Calu3 (cell line): Measurements from ENCODE around the gene ADO. TPM values are rescaled to one million over a fixed set of nuclear protein-coding genes. Genes with fewer than 3 reads are reported as not detected.
A peak's percentile ranks its signal among the peaks of the same experiment; 100 is the strongest.

ENCODE experiments used
- BruUV-seq: library from RNA; stranded (reverse); fragments of 400-500 nt; replicated peaks from 2 replicates; lab custom pipeline; 2021; lab: Mats Ljungman, UMichigan
- CTCF ChIA-PET: fragments of 300-600 bp; sonication (Branson Sonifier 250); formaldehyde crosslinking; loops from one replicate; lab custom pipeline; 2022; ENCODE audit warnings: antibody characterized with exemption; lab: Charles Lee
- DNase-seq: peaks from one replicate; pipeline ENCODE4 v3.0.0; 2022
- H3K27ac Mint-ChIP-seq: one replicate; pipeline ENCODE4 v1.8.0; 2022; ENCODE audit warnings: mixed read lengths; ENCODE audit not compliant: unreplicated experiment
- H3K27me3 Mint-ChIP-seq: one replicate; pipeline ENCODE4 v1.8.0; 2022; ENCODE audit warnings: mixed read lengths; ENCODE audit not compliant: unreplicated experiment
- H3K36me3 Mint-ChIP-seq: one replicate; pipeline ENCODE4 v1.8.0; 2022; ENCODE audit warnings: mild to moderate bottlenecking, moderate library complexity, mixed read lengths; ENCODE audit not compliant: insufficient read depth, unreplicated experiment
- H3K4me1 Mint-ChIP-seq: one replicate; pipeline ENCODE4 v1.8.0; 2022; ENCODE audit warnings: mild to moderate bottlenecking, low read depth, mixed read lengths; ENCODE audit not compliant: unreplicated experiment
- H3K4me3 Mint-ChIP-seq: one replicate; pipeline ENCODE4 v1.8.0; 2022; ENCODE audit warnings: mild to moderate bottlenecking, low read depth, moderate library complexity, mixed read lengths; ENCODE audit not compliant: unreplicated experiment
- H3K9me3 Mint-ChIP-seq: one replicate; pipeline ENCODE4 v1.8.0; 2022; ENCODE audit warnings: low read depth, mixed read lengths; ENCODE audit not compliant: unreplicated experiment
- CTCF ChIP-seq: fragments of 200-600 bp; IDR thresholded peaks from one replicate; pipeline ENCODE4 v1.8.0; 2022; ENCODE audit warnings: antibody characterized with exemption; ENCODE audit not compliant: unreplicated experiment
- intact Hi-C: fragments of 100-400 bp; cut with micrococcal nuclease; formaldehyde crosslinking; loops from one replicate; pipeline ENCODE4 v1.10.0; 2022; ENCODE audit not compliant: unreplicated experiment
- total RNA-seq: library from RNA; stranded (reverse); gene quantifications from 2 replicates; pipeline ENCODE4 v1.2.3, GENCODE V29; 2022

Gene ADO
- total RNA-seq, 1 experiment from 2014 or later: 32.3 TPM

- Mint-ChIP-seq H3K27ac (no peak overlapping the region), H3K4me3 (peak overlapping the region; percentile 81), H3K27me3 (peaks cover 46% of the 10 kb centered on the region), H3K36me3 (peaks cover 27% of the 10 kb centered on the region), H3K4me1 (peaks cover 11% of the 10 kb centered on the region), H3K9me3 (no peaks in the 10 kb centered on the region)
- no peak for DNase-seq
- intact Hi-C loops: loop anchor here (10.0 kb wide), 1 partner anchor 559 kb away; no protein-coding TSS in a partner anchor
- CTCF ChIA-PET: interaction anchor here (0.6 kb wide), 1 partner anchor 22 kb away, joined by 3 read pairs; no protein-coding TSS in a partner anchor
- no TSS peak for BruUV-seq
- no peak for TF ChIP-seq CTCF
These were observed 9.5 kb downstream of the ADO start for GRCh38 chr10:62813981-62814380.

GRCh38 chr10:62814756-62815380 is 10.3 kb downstream of the ADO start:
- Mint-ChIP-seq H3K27me3 (peaks cover 55% of the 10 kb centered on the region), H3K27ac (no peak overlapping the region), H3K4me3 (peak overlapping the region; percentile 81), H3K36me3 (peaks cover 27% of the 10 kb centered on the region), H3K4me1 (peaks cover 10% of the 10 kb centered on the region), H3K9me3 (no peaks in the 10 kb centered on the region)
- intact Hi-C loops: loop anchor here (5.0 to 10.0 kb wide), 5 partner anchors 223 to 560 kb away; no protein-coding TSS in a partner anchor
- BruUV-seq: no TSS peak
- no peak for TF ChIP-seq CTCF
- CTCF ChIA-PET: interaction anchor here (1.4 kb wide), 1 partner anchor 80 kb away, joined by 3 read pairs; no protein-coding TSS in a partner anchor
- DNase-seq: peak; percentile 17

- CTCF ChIA-PET: interaction anchor here (1.1 to 4.4 kb wide), 9 partner anchors 9 to 550 kb away, joined by 3 to 54 read pairs (median 5); partner anchors contain the start of gene ADO
- Mint-ChIP-seq H3K4me3 (peak overlapping the region; percentile 81), H3K27me3 (peaks cover 62% of the 10 kb centered on the region), H3K36me3 (peaks cover 27% of the 10 kb centered on the region), H3K4me1 (peaks cover 10% of the 10 kb centered on the region), H3K9me3 (no peaks in the 10 kb centered on the region), H3K27ac (peak overlapping the region; percentile 56)
- BruUV-seq: no TSS peak
- no peak for TF ChIP-seq CTCF
- intact Hi-C loops: loop anchor here (5.0 to 10.0 kb wide), 5 partner anchors 223 to 561 kb away; no protein-coding TSS in a partner anchor
- DNase-seq: peak; percentile 20
These were observed 11.0 kb downstream of the ADO start for GRCh38 chr10:62815381-62816075.

DNA sequence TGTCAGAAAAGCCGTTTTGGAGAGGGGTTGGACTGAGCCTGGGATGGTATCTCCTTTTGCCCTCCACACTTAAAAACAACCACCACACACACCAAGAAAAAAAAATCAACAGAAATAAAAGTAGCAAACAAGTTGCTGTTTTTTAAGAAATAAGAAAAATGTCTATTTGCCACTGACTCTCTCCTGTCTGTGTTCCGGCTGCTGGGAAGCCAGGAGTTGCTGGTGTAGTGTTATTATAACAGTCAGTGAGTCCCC is 11.5 kb downstream of the ADO start:
- CTCF ChIA-PET: interaction anchor here (0.9 to 4.4 kb wide), 11 partner anchors 10 to 551 kb away, joined by 3 to 54 read pairs (median 5); partner anchors contain the start of gene ADO
- Mint-ChIP-seq H3K9me3 (no peaks in the 10 kb centered on the region), H3K36me3 (peaks cover 27% of the 10 kb centered on the region), H3K4me3 (peak overlapping the region; percentile 81), H3K27me3 (peaks cover 66% of the 10 kb centered on the region), H3K4me1 (peaks cover 10% of the 10 kb centered on the region), H3K27ac (peak overlapping the region; percentile 56)
- no peak for TF ChIP-seq CTCF
- TSS peak; percentile 93 for BruUV-seq
- intact Hi-C loops: loop anchor here (5.0 to 10.0 kb wide), 5 partner anchors 224 to 561 kb away; no protein-coding TSS in a partner anchor
- DNase-seq: no peak
